HG03460 (cell line): Measurements from ENCODE around the gene PNMA6E.

ENCODE experiments used
- ATAC-seq: cut with Tn5 transposase; IDR thresholded peaks from one replicate; pipeline ENCODE4 v1.9.1; 2021; ENCODE audit not compliant: unreplicated experiment

Gene PNMA6E

DNA sequence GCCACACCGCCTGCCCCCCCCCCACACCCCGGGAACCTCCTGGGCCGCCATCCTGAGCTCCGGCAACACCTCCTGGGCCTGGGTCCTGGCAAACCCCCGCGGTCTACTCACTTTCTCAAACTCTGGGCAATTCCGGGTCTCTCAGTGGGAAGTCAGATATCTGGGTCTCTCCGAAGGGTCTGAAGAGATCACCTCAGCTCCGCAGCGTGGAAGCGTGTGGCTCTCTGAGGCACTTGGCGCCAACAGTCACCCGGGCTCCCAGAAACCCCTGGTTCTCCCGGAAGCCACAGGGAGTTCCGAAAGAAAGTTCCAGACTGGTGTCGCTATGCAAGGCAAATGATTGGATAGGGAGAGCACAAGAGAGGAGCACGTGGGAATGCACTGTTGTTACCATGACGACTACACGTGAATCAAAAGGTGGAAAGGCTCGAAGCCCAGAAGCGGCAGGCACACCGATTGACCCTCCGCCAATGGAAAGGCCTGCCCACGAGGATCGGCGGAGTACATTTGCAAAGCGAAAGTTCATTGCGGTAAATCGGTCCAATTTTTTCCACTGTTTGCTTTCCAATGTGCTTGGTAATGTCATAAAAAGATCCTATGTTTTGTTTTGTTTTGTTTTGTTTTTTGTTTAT, at the start of gene PNMA6E:
TSS of gene PNMA6E (minus strand) at position 218 of the 632 bp plus-strand sequence. CDS start 2,501 bp downstream, outside the sequence.
- ATAC-seq = no peak

DNA sequence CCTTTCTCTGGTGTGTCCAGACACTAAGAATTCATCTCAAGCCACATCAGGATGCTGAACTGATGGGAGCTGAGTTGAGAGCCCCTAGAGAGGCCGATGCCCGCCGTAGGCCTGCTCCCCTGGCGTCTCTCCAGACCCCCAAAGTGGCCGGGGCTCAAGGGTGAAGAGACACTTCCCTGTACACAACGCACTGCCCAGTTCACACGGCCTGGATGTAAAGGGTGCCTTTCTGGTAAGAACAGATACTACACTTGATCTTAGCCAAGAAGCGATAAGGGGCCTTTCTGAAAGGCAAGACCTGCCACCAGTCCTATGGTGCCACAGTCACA, 49.8 kb upstream of the PNMA6E start:
- no peak for ATAC-seq

DNA sequence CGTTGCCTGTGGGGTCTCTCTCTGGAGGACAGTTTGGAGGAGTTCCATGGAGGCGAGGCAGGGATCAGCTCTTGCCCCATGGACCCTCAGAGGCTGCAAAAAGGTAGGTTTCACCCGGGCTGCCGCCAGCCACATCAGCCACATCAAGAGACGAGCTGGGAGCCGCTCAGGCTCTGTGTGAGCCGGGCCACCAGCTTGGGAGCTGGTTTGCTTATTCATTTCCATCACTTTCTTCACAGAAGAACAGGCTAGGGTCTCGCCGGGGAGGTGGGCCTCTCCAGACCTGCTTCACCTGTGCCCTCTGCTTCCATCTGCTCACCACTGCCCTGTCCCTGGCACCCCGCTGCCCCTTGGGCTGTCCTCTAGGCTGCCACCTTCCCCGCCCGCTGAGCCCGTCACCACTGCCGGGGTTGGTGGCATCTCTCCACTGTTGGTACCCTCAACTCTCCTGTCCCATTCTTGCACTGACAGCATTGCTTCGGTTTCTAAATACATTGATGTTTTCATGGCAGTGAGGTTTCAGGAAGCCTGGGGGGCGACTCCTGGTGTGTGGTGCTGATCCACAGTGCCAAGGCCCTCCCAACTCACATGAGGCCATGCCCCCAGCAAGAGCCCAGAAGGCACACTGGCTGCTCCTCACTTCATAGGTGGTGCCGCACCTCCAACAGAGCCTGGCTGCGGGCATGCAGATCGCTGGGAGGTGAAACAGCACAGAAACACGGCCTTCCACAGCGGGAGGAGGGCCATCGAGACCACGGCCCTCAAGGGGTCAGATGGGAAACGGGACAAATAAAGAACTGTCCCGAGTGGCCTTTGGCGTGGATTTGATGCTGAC, 49.2 kb upstream of the PNMA6E start:
- no peak for ATAC-seq

GRCh38 chrX:153449368-153450113, 48.4 kb upstream of the PNMA6E start:
- ATAC-seq = no peak

DNA sequence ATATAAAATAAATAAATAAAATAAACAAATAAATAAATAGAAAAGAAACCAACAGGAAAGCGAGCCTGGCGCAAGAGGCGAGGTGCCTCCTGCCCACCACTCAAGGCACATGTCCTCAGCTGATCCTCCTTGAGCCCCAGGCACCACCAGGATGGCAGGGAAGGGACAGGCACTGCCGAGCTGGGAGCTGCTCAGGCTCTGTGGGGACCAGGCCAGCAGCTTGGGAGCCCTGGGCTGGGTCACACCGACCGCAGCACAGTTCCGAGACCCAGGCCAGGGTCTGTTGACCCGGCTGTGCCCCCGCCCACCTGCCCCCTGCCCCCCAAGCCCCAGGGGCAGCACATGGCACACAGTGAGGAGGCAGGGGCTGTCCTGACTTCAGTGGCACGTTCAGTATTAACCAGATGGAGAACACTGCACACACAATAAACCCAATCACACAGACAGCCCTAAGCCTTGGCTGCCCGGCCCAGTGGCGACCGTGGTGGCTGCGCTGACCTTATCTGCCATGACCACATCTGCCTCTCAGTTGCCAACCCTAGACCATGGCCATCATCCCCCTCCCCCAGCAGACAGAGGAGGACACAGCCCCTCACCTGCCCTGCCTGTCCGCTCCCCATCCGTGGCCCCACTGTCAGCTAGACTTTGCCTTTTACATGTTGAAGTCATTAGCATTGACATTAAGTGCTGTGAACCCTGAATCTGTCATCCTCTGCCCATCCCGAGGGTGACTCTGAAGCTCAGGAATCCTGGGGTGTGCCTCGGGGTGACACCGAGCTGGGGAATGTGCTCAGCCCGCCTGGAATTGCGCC, 47.6 kb upstream of the PNMA6E start:
- no peak for ATAC-seq

GRCh38 chrX:153447581-153447960, 46.4 kb upstream of the PNMA6E start:
- ATAC-seq = no peak

- no peak for ATAC-seq
Observed at GRCh38 chrX:153446950-153447580, 45.9 kb upstream of the PNMA6E start.

DNA sequence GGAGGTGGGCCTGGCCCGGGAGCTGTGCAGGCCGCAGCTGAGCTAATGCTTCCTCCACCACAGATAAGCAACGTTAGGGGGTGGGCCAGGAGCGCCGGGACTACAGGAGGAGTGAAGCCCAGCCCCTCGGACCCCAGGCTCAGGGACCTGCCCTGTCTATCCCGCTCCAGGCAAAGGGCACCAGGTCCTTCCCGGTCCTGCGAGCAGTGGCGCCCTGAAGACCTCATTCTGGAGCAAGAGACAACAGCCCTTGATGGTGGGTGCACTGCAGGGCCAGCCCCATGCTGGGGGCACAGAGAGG, 45.4 kb upstream of the PNMA6E start:
- no peak for ATAC-seq

DNA sequence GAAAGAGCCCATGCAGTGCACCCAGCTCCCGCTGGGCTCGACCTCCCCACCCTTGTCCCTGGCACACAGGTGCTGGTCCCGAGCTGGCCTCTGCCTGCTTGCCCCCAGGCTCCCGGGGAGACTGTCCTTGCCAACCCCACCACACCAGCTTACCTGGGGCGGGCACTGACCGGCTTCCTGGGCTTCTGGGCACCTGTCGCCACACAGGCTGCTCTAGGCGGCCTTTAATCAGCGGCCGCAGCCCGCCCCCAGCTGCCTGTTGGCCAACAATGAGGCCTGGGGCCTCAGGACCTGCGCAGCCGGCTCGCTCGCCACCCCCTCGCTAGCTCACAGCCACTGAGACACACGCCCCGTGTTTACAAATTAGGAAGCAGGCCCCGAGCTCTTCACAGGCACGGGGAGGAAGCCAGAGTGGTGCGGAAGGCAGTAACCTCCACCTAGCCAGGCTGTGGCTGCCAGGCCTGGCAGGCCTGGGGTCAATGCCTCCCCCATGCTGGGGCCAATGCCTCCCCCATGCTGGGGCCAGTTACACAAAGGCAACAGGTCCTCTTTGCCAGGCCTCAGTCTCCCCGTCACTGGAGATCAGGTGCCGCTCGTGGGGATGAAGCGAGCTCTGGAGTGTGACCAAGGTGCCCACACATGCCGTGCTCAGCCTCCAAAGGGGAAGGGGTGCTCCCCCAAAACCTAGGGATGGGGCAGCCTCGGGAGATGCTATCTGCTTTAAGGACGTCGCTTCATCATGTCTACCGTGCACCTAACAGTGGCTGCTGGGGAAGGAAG, 44.9 kb upstream of the PNMA6E start, which contains the start of gene TREX2:
TSS of gene TREX2 (minus strand) at position 201 of the 780 bp plus-strand sequence. CDS start 626 bp downstream, outside the sequence.
- no peak for ATAC-seq

DNA sequence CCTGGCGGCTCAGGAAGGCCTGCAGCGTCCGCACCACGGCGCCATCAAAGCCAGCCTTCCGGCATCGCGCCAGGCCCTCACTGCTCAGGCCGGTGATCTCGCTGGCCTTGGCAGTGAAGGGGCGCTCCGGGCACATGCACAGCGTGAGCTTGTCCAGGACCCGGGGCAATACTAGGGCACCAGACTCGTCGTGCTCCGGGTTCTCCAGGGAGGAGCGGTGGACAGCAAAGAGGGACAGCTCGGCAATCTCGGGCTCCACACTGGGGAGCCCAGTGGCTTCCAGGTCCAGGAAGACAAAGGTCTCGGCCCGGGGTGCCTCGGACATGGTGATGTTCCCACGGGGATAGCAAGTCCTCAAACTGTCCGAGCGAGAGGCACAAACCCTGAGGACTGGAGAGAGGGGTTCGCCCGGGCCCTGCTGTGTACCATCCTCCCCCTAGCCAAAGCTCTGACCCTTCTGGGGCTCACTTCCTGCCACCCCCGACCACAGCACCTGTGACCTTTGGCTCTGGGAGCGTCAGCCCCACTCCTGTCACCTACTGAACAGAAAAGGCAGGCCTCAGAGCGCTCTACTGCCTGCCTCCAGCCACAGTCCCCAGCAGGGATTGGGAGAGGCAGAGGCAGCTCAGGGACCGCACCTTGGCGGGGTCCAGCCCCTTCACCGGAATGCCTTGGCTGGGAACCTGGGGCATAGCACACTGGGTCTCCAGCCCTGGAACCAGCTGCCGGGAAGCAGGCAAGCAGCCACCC, 44.1 kb upstream of the PNMA6E start:
- no peak for ATAC-seq

DNA sequence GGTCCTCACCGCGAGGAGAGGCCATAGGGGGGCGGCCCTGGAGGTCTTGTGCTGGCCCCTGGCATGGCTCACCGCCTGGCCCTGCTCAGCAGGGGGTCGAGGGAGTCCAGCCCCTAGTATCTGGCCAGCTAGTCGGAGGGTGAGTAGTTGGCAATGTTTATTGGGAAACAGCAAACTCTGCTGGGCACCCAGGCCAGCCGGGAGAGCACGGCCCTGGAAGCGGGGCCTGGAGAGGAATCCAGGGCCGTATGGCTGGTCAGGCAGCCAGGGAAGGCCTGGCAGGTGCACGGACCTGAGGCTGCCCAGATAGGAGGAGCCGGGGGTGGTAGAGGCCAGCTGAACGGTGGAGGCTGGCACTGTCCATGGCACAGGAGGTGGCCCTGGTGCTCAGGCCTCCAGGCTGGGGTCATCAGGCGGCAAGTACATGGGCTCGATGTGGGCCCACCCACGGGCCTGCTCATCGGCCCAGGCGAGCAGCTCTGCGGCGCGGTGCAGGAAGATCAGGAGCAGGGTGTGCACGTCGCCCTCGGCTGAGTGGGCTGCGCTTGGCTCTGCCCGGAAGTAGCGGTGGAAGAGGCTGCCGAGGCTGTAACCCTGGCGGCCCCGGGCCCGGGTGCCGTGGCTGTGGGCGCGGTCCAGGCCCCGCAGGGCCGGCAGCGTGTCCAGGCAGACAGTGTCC, 43.3 kb upstream of the PNMA6E start:
- no peak for ATAC-seq

DNA sequence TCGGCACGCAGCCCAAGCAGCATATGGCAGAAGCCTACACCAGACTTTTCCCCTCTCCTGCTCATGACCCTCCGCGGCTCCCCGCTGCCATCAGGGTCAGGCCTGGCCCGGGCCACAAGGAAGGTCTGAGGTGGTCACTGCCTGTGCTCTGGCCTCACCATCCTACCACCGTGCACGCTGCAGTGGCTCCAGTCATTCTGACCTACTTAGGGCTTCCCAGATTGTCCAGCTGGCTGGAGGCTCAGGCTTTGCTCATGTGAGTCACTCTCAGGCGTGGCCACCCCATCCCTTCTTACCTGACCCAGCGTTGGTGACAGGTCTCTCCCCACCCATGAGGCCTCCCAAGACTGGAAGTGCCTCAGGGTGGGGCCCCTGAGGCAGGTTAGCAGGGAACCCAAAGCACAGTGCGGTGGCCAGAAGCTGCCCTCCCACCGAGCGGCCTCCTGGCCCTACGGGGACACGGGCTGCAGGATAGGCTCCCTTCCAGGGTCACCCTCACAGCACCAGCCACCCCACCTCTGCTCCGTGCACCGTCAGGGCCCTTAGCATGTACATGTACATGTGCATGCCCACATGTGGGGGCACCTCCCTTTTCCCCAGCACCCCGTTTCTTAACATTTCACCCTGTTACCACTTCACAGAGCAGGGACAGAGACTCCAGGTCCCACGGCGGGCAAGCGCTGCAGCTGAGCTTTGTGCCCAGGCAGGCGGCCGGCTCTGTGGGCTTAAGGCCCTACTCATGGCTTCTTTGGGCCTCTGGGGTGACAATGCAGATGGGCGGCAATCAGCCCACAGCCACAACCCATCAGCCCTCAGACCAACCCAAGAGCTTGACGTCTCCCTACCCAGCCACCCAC, 42.6 kb upstream of the PNMA6E start:
- ATAC-seq = no peak

GRCh38 chrX:153442463-153442862, 41.3 kb upstream of the PNMA6E start:
- ATAC-seq = no peak

- ATAC-seq = no peak
Observed at GRCh38 chrX:153441981-153442380, 40.8 kb upstream of the PNMA6E start.

GRCh38 chrX:153441296-153441695, 40.1 kb upstream of the PNMA6E start:
- ATAC-seq = no peak

DNA sequence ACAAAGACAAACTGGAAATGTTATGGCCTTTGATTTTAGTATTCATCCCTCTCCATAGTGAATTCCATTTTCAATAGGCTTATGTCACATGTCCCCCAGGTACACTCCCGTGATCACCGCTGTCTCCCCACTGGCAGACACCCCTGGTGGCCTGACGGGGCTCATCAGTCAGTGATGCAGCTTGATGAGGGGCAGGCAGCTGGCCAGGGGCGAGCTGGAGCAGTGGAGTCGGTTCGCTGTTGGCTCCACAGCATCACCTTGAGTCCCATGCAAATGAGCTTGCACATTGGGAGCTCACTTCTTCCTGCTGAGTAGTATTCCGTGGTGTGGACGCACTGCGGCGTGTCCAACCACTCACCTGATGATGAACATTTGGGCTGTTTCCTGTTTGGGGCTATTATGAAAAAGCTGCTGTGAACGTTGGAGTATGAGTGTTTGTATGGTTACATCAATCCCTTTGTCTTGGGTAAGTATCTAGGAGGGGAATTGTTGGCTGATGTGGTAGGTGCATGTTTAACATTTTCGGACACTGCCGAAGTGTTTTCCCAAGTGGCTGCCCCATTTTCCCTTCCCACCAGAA, 39.5 kb upstream of the PNMA6E start:
- ATAC-seq = no peak

DNA sequence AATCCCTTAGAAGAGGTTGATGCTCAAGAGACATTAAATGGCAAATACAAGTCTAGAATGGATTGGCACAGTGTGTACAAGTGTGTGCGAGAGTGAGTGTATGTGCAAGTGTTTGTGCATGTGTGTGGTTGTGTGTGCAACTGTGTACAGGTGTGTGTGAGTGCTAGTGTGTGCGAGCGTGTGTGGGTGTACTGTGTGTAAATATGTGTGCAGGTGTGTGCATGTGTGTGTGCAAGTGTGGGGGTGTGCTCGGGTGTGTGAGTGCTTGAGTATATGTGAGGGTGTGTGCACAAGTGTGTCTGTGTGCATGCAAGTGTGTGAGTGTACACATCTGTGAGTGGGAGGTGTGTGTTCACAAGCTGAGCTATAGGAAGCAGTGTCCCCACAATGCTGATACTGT, 38.8 kb upstream of the PNMA6E start:
- ATAC-seq = no peak
